Activated CD4-positive, CD25-positive, alpha-beta regulatory T cell treated with anti-CD3 and anti-CD28 coated beads, Interleukin-2, amount 50 U/mL, for 16 hours (primary cell): ENCODE data around the gene NT5E.

ENCODE experiments used
- DNase-seq: peaks from one replicate; pipeline ENCODE4 v3.0.0-alpha.2; 2020; ENCODE audit warnings: low read depth, low spot score

Gene NT5E

GRCh38 chr6:85421972-85422371, 27.9 kb upstream of the NT5E start:
- no peak for DNase-seq

- DNase-seq: no peak
Measured at GRCh38 chr6:85422996-85423395, 26.9 kb upstream of the NT5E start.

GRCh38 chr6:85424981-85425380, 24.9 kb upstream of the NT5E start:
- DNase-seq: no peak

GRCh38 chr6:85425997-85426396, 23.9 kb upstream of the NT5E start:
- no peak for DNase-seq

DNA sequence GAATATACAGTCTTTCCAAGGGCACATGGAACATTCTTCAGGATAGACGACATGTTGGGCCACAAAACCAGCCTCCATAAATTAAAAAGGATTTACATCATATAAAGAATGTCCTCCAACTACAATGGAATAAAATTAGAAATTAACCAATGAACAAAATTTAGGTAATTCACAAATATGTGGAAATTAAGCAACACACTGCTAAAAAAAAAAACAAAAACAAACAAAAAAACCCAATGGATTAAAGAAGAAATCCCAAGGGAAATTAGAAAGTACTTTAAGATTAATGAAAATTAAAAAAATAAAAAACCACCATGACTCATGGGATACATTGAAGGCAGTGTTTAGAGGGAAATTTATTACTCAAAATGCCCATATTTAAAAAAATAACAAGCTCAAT, 21.4 kb upstream of the NT5E start:
- no peak for DNase-seq

GRCh38 chr6:85429346-85429745, 20.5 kb upstream of the NT5E start:
- DNase-seq: no peak

DNA sequence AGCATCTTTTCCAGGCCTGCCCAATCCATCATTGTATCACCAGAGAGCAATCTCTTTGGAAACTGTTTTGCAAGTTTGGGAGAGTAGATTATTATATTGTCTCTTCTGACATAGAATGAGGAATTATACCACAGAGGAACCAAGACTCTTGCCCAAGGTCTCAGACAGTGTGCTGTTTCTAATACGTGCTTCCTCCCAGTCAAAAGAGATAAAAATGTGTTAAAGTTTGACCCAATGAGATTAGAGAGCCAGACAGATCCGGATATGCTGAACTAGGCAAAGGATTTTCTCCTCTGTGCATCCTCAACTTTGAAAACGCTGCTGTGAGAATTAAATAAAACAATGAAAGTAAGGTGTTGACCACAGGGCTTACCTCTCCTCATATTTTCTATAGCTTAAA, 18.6 kb upstream of the NT5E start:
- DNase-seq: no peak

DNA sequence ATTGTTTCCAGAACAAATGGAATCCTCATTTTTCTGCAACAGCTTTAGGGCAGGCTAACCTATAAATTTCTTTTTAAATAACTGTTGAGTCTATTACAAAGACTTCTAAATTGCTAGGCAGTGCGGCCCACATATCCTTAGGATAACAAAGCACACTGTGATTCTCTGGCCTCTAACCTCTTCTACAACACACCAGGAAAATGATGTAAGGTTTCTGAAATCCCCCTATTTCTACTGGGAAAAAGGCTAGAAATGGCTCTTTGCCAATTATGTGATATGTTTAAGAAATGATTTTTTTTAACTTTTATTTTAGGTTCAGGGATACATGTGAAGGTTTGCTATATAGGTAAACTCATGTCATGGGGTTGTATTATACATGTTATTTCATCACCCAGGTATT, 17.3 kb upstream of the NT5E start:
- DNase-seq: no peak

GRCh38 chr6:85435851-85436250, 14.0 kb upstream of the NT5E start:
- no peak for DNase-seq

GRCh38 chr6:85436411-85436810, 13.5 kb upstream of the NT5E start:
- DNase-seq: no peak

GRCh38 chr6:85436939-85437495, 12.9 kb upstream of the NT5E start:
- DNase-seq: no peak

GRCh38 chr6:85443349-85444117, 6.3 kb upstream of the NT5E start:
- no peak for DNase-seq

GRCh38 chr6:85449388-85449817, 480 bp upstream of the NT5E start:
- DNase-seq: no peak

DNA sequence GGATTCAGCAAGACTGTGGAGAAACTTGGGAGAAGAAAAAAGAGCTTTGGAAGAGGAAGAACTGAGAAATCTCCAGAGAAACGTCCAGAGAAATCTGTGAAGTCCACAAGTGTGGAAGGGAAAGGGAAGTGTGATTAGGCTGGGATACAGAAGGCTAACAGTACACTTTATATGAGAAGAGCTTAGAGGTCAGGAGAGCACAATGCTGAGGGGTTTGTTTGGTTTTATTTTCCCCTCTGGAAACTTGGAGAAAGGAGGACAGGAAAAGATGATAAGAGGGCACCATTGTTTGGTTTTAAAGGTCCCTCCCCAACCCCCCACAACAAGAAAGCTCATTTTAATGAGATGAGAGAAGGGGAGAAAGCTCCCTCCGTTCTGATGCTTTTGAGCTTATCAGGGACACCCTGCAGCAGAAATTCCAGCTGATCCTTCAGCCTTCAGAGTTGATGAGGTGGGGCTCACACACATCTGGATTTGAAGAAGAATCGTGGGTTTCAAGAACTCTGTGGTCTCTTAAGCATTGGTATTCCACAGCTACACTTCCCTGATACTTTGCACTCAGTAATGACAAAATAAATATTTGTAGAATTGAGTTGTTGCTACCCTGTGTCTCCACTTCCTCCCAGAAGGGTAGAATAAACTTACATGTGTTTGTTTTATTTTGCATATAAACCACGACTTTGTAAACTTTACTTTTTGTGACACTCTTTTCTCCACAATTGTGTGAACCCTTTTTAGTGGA, 1.9 kb downstream of the NT5E start:
- no peak for DNase-seq

- no peak for DNase-seq
Measured at GRCh38 chr6:85452441-85452881, 2.6 kb downstream of the NT5E start.

- no peak for DNase-seq
Measured at GRCh38 chr6:85453052-85453451, 3.2 kb downstream of the NT5E start.

- no peak for DNase-seq
Measured at GRCh38 chr6:85453490-85453889, 3.6 kb downstream of the NT5E start.

DNA sequence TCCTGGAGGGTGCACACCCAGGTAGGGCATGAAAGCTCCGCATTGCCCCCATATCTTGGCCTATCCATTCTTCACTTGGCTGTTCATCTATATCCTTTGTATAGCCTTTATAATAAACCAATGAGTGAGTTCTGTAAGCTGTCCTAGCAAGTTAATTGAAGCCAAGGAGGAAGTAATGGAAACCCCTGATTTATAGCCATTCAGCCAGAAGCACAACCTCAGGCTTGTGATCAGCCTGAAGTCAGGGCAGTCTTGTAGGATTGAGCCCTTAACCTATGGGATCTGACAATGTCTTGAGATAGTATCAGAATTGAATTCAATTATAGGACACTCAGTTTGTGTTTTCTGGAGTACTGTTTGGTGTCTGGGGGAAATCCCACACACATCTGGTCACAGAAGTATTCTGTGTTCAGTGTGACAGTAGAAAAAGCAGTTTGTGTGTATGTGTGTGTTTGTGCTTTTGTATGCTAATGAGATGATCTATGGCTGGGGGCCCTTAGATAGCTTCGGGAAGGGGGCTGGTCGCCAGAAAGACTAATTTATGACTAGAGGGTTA, 5.7 kb downstream of the NT5E start:
- DNase-seq: no peak

DNA sequence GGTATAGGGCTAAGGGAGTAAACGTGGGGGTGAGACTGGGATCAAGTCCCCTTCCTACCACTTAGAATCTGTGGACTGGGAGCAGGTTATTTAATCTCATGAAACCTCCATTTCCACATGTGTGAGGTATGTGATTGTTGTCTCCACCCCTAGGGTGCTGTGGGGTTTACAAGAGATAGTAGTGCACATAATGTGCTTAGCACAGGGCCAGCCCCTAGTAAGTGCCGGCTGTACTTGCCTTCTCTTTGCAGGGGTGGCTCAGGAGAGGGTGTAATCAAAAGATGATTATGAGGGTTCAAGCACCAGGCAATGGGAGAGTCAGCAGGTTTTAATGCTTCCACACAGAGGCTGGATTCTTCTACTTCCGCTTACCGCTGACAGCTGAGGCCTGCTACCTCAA, 6.9 kb downstream of the NT5E start:
- no peak for DNase-seq

DNA sequence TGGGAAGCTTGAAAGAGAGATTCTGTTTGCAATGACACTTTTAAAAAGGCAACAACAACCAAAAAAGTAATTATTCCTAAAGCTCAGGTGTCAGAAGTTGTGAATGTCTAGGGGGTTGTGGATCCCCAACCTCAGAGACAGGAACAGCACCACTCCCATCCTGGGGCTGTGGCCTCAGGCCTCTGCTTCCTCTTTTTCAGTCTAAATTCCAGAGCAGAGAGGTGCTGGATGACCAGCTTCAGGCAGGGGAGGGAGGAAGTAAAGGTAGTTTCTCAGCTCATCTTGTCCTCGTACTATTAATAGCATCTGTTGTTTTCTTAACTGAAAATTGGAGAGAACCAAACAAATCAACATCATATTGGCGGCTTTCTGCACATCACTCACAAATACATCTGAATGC, 8.3 kb downstream of the NT5E start:
- DNase-seq: no peak

- DNase-seq: no peak
Measured at GRCh38 chr6:85458782-85459181, 8.9 kb downstream of the NT5E start.

DNA sequence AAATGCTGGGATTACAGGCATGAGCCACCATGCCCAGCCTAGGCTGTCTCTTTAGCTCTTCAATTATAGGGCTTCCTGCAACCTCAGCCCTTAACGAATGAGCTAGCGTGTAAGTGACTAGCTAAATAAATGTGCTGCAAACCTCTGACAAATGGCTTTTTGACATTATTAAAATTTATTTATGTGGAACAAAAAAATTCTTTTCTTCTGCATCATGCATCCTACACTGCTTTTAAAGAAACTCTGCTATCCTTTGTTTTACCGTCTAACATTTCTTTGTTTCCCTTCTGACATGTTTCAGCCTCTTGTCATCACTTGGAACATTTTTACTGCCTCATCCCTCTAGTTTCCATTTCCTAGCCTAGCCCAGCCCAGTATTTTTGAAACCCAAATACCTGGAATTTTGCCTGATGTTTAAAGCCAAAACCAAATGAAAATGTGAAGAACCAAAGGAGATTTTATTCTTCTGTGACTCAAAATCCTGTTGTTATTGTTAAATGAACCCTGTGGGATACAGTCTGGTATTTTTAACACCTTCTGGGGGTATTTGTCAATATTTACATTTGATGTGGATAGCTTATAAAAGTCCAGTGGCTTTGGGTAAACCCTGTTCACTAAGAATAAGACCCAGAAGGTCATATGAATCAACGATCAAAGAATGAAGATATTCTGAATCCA, 9.5 kb downstream of the NT5E start:
- no peak for DNase-seq
